ENCODE data around the gene TSHR.

The TSHR gene

GRCh38 chr14:81091660-81092059 lies 136.2 kb downstream of the TSHR start:
- peak; percentile 28 for DNase-seq (ENCODE audit: low read depth)
- TF ChIP-seq CTCF (conservative IDR thresholded peaks at IDR 0.05; ENCODE audit: low read depth, low read length) = no peak
- no peak overlapping the region for H3K4me3 ChIP-seq (ENCODE audit: low read length)

DNA sequence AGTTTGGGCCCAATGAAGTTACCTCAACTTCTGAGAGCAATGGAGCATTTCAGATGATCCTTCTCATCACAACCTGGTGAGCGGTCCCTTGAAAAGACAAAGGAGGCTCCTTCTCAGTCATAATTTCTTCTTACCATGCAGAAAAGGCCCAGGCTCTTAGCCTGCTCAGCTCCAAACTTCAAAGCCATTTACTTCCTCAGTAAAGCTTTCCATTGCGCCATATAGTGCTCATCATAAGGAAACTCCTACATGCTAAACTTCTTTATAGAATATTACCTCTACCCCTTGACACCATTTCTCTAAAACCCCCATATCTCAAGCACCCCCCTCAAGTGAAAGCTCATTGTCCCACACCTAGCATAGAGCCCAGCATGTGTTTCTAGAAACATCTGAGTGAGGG lies 138.2 kb downstream of the TSHR start:
- no peak for DNase-seq (ENCODE audit: low read depth)

GRCh38 chr14:81095539-81095938 lies 140.1 kb downstream of the TSHR start:
- TF ChIP-seq CTCF (conservative IDR thresholded peaks at IDR 0.05; ENCODE audit: low read depth, low read length) = no peak
- no peak for DNase-seq (ENCODE audit: low read depth)
- no peak overlapping the region for H3K4me3 ChIP-seq (ENCODE audit: low read length)

More for the DNA sequence above, 138.2 kb downstream of the TSHR start:
- no peak overlapping the region for H3K4me3 ChIP-seq (ENCODE audit: low read length)
- TF ChIP-seq CTCF (conservative IDR thresholded peaks at IDR 0.05; ENCODE audit: low read depth, low read length) = no peak

GRCh38 chr14:81096656-81097055 lies 141.2 kb downstream of the TSHR start:
- H3K4me3 ChIP-seq (ENCODE audit: low read length) = no peak overlapping the region
- DNase-seq (ENCODE audit: low read depth) = no peak
- TF ChIP-seq CTCF (conservative IDR thresholded peaks at IDR 0.05; ENCODE audit: low read depth, low read length) = no peak

DNA sequence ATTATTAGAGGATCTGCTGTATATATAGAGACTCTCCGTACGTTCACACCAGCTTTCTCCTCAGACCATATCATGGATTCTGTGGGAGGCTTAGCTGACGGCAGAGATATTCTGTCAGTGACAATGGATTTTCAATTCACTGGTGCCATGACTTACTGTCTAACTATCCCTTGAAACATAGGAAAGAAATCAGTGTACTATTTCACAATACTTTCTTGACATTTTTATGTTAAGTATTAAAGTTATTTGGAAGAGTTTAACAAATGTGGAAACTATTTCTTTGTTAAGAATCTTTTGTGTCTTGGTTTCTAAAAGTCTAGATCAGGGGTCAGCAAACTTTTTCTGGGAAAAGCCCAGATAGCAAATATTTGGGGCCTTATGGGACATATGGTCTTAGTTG lies 146.8 kb downstream of the TSHR start:
- DNase-seq (ENCODE audit: low read depth) = no peak
- no peak for TF ChIP-seq CTCF (conservative IDR thresholded peaks at IDR 0.05; ENCODE audit: low read depth, low read length)
- H3K4me3 ChIP-seq (ENCODE audit: low read length) = no peak overlapping the region

DNA sequence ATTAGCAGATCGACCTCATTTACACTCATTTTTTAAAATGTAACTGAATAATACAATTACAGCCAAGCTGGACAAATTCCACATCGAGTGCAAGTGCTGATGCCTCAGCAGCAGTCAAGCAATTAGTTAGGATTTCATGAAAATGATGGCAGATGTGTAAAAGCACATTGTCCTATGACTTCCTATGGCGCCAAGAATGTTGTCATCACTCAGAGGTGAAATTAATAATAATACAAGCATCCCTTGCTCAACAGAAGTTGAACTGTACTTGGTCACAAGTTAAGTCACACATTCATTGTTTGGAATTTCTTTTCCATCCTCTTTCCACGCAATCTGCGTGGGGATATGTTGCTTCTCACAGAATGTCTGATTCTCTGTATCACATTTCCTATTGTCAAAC lies 148.0 kb downstream of the TSHR start:
- no peak for TF ChIP-seq CTCF (conservative IDR thresholded peaks at IDR 0.05; ENCODE audit: low read depth, low read length)
- no peak for DNase-seq (ENCODE audit: low read depth)
- H3K4me3 ChIP-seq (ENCODE audit: low read length) = no peak overlapping the region

GRCh38 chr14:81105378-81105777 lies 150.0 kb downstream of the TSHR start:
- DNase-seq (ENCODE audit: low read depth) = no peak
- TF ChIP-seq CTCF (conservative IDR thresholded peaks at IDR 0.05; ENCODE audit: low read depth, low read length) = no peak
- H3K4me3 ChIP-seq (ENCODE audit: low read length) = no peak overlapping the region

Data from retinal pigment epithelial cell (primary cell).